Hepatic stellate cell (primary cell): ENCODE measurements around the gene WFS1.

ENCODE experiments used
- DNase-seq: peaks from one replicate; pipeline ENCODE4 v3.0.0; 2011; ENCODE audit warnings: low spot score

Gene WFS1

DNA sequence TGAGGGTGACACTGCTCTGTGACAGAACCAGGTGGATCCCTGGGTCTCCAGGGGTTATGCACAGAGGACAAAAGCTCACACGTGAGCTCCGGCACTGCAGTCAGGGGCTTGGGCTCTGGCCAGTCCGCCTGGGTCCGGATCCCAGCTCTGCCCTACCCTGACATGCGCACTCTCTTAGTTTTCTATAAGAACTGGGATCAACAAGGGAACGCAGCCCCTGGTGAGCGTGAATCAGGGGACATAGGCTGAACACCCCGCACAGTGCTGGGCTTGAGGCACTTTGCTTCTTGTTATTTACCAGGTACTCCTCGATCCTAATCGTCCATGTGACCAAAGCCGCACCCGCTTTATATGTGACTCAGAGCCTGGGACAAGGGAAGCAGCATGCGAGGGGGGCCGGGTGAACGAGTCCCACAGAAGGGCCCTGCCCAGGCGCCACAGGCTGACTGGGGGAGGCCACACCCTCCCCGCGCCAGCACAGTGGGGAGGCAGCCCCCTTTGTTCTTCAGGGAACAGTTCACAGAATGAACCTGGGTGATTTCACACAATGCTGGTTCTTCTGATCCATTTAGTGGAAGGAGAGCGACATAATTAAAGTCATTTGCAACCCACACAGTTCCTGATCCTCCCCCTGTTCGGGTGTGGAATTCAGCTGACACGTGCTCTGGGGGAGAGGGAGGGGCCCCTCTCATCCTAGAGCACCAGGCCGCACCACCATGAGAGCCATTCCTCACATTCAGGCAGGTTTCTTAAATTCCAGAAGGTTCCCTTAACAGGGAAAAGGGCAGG is 55.5 kb downstream of the WFS1 start:
- DNase-seq = no peak

DNA sequence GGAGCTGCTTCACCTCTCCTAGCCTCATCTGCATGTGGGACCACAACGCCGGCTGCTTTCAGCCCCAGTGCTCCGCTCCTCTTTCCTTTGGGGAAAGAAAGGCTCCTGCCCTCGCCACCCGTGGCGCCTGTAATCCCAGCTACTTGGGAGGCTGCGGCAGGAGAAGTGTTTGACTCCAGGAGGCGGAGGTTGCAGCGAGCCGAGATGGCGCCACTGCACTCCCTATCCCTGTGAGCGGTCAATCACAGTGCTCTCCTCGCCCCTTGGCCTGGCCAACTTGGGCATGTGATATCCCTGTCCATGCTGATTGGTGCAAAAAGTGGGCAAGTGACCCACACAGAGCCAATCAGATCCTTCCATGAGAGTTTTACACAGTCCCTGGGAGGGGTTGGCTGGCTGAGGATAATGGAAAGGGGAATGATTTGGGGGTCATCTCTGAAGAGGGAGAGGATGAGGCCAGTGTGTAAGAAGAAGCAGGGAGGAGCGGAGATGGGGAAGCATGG is 56.2 kb downstream of the WFS1 start:
- DNase-seq = no peak

DNA sequence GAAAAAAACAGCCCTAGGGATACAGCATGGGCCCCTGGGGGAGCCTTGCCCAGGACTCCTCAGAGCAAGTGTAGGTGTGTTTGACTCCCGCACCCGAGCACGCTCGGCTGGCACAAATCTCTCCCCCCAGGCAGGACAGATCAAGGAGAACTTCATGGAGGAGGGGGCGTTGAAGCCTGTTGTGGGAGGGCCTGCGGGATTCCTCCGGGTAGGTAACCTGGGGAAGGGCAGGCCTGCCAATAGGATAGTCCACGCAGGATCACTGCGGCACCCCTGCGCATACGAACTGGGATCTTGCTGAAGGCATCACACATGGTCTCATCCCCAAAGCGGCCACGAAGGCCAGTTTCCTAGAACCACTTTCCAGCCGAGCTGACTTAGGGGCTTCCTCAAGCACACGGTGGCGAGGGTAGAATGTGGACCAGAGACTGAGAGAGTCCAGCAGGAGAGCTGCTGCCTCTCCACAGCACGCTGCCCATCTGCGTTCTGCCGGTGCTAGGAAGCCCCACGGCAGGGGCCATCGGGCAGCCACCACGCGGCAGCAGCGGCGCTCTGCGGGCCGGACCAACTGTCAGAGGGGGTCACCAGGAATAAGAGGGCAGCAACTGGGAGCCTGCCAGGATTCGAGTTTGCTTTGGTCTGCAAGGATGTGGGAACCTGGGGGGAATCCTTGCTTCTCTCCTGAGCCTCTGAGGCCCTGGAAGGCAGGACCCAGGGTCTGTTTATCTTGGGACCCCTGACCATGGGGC is 56.8 kb downstream of the WFS1 start:
- no peak for DNase-seq

DNA sequence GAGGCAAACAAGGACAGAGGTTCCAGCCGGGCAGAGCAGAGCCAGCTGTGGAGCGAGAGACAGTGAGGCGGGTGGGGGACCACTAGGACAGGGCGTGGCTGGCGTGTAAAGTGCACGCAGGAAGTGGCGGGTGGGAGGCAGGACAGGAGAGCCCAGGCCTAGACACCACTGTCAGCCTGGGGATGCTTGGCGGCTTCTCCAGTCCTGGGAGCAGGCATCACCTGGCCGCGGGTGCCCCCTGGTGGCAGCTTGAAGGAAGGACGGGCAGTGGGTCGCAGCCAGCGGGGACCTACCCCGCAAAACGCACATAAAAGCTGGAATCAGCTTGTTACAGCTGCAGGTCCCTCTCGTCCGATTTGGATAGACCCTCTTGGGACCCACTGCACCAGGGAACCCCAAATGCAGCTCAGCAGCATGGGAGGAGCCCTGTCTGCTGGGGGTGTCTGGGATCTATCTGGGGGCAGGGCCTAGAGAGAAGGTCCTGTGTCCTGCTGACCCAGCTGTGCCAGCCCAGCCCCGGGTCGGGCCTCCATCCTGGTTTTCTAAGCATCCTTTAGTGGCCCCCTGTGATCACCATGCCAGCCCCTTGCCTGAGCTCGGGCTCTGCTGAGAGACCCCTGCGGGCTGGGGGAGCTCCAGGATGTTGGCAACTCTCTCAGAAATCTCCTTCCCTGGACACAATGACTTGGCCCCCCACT is 57.7 kb downstream of the WFS1 start:
- peak; percentile 91 for DNase-seq

DNA sequence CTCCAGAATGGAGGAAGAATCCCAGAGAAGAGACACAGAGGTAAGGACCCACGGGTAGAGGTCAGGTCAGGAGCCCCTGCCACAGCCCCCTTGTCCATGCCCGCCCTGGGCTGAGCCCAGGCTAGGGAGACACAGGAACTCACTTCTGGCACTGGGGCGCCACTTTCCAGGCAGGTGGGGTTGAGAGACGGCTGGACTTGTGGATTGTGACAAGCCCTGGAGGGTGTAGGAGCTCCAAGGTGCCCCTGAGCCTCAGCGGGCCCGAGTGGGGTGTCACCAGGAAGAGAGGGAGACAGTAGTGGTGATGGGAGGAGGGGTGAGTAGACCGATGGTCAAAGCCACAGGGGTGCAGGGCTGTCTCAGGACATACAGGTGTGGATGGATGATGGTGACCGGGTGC is 58.9 kb downstream of the WFS1 start:
- DNase-seq = no peak

DNA sequence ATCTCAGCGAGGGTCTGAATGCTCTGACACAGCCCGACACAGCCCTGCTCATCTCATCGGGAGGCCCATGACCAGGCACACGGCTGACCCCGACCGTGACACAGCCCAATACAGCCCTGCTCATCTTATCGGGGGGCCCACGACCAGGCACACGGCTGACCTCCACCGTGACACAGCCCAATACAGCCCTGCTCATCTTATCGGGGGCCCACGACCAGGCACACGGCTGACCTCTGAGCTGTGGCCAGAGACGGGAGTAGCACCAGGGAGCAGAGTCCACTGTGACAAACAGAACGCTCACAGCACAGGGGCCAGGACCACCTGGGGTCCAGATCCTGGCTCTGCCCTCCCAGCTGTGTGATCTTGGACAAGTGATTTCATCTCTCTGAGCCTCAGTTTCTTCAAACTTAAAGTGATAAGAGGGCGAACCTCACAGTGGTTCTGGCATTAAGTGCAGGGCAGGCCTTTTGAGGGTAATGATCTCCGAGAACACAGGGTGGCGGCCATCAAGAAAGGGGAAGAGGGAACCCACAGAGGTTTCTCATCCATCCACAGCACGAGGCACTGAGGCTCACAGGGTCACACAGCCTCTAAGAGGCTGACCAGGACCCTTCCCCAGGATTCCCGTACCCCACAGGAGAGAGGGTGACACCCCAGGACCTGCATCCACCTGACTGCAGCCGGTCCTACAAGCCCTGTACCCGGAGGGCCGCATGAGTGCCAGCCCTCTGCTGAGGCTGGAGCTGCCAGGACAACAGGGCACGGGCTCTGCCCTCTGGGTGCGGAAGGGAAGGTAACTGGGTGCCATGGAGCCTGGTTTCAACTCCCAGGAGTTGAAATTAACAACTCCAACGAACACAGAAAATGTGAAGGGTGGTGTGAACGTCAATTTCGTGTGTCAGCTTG is 60.1 kb downstream of the WFS1 start:
- DNase-seq = no peak

DNA sequence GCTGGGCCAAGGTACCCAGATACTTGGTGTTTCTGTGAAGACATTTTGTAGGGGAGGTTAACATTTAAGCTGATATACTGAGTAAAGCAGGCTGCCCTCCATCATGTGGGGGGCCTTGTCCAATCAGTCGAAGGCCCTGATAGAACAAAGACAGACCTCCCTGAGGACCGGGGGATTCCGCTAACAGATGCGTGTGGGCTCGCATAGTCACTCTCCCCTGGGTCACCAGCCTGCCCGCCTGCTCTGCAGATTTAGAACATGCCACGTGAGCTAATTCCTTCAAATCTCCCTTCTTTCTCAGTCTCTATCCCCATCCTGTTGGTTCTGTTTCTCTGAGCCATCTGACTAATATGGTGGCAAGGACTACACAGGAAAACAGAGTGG is 60.7 kb downstream of the WFS1 start:
- DNase-seq = no peak

DNA sequence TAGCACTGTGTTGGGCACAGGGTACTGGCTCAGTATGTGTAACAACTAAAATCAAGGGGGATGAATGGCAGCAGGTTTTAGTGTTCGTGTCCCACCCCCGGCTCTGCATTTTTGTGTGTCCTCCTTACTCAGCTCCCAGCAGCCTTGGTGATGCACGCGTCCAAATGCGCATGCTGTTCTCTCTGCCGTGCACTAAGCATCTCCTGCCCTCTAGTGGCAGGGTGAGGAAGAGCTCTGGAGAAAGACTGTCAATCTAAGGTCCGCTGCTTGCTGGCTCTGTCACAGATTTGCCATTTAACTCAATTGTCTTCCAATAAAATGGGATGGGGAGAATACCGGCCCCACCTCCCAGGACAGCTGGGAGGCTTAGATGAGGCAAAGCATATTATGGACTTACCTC is 61.4 kb downstream of the WFS1 start:
- peak; percentile 41 for DNase-seq

DNA sequence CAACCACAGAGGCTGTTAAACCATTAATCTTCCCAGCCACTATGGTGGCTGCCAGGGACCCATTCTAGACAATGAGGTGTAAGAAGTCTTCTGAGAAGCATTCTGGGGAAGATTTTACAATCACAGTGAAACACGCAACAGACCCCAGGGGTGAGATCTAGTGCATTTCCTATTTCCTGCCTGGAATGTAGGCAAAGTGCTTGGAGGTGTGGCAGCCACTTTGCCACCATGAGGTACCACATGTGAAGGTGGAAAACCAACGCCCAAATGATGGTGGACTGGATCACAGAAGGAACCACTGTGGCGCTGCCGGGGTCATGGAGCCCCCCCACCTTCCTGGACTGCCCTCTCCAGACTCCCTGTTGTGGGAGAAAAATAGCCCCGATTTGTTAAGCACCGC is 61.8 kb downstream of the WFS1 start:
- DNase-seq = no peak

DNA sequence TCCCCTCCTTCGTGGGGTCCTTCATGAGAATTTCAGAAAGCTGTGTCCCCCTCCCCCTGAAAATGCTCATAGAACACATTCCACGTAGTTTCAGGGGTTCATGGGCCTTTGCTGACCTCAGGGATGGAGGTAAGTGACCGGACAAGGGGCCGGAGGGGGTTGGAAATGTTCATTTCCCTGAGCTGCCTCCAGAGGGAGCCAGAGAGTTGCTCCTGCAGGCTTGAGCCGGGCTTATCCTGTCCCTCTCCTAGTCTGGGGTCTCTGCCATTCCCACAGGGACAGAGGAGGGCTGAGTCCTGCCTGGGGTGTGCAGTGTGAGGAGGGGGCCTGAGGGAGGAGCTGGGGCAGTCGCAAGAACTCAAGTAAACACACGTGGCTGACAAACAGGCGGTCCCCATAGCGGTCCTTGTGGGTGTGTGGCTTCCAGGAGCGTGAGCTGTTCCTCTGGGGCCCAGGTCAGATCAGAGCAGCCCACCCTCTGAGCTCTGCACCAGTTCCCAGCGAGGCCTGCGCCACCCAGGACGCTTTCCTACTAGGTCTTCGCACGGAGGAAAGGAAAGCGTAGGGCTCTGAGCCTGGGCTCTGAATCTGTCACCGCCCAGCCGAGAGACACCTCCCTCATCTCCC is 62.5 kb downstream of the WFS1 start:
- DNase-seq = peak; percentile 63

DNA sequence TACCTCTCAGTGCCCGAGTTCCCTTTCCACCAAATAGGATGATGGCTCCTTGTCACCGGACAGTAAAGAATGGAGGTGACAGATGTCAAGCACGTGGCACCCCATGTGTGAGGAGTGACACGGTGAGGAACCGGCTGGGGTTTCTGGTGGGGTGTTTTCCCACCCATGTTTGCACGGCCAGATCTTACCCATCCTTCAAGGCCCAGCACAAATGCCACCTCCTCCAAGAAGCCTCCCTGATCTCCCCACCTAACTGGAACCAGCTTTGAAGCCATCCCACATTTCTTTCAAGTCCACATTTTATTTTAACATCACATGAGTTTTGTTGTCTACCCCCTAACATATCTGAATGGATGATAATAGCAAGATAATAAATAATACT is 63.0 kb downstream of the WFS1 start:
- no peak for DNase-seq

DNA sequence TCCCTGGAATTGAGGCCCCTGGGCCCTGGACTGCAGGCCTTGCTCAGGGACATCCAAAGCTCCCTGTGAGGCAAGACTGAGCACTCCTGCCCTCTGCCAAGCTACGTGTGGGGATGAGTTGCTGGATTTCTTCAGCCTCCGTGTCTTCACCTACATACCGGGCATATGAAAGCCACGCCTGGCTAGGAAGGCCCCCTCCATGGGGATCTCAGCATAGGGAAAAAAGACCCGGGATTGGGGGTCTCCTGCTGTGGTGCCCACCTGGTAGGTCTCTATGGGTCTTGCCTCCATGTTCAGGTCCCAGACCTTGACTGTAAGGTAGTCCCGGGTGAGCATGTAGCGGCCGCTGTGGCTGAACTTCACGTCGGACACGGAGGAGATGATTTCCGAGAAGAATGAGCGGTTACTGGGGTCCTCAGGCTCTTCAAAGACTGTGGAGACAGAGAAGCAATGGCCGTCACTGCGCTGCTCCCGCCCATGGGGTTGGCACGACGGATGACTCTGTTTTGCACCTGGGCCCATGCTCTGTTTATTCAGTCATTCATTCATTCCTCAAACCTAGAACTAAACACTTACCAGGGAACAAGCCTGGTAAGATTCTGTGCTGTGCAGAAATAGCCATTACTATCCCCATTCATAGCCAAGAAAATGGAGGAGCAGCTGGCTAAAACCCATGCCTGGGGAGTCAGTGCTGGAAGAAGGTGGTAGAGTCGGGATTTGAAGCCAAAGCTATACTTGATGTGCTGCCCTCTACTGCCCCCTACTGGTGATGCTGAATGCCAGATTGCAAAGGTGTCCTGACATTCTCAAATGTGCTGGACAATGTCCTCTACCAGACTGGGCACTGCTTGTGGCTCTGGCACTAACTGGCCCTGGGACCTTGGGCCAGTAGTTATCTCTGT is 63.9 kb downstream of the WFS1 start:
- no peak for DNase-seq

DNA sequence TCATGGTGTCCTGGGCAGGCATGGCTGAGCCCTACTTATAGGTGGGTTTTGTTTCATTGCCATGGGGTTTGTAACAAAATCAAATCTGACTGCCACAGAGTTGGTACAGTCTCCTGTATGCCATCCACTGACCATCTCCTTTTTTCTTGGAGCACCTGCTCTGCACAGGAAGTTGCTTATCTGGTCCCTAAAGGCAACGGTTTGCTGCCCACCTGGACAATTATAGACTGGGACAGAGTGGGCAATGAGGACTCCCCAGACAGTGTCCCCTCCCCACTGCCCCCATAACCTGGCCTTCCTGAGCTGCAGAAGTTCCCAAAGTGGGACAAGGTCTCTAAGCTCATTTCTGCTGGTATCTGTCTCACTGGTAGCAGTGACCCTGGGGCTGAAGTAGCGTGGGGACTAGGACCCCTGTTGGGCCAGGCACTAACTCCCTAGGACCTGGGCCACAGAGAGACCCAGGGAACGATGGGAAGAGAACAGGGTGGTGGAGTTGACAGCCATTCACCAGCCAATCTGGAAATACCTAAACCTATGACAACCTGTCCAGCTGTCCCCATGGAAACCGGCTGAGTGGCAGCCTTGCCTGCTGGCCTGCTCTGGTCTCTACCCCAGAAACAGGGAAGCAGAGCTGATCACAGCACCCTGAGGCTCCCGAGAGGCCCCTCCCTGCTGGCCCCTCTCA is 64.7 kb downstream of the WFS1 start:
- DNase-seq = no peak

DNA sequence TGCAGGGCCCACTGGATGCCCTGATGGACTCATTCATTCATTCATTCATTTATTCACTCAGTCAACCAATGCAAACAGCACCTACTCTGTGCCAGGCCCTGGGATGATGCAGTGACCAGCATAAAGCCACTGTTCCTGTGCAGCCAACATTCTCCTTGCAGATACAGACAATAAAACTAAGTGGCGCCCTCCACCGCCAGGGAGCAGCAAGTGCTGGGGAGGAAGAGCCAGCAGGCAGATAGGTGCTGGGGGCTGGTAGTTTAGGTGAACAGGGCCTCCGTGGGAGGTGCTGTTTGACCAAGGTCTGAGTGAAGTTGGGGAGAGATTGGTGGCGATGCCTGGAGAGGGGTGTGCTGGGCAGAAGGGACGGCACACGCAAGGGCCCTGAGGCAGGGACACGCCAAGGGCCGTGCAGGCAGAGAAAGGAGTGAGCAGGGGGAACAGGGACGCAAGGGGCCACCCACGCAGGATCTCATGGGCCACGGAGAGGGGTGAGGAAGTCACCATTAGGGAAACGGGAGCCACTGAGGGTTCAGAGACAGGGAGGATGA is 65.5 kb downstream of the WFS1 start:
- DNase-seq = no peak

DNA sequence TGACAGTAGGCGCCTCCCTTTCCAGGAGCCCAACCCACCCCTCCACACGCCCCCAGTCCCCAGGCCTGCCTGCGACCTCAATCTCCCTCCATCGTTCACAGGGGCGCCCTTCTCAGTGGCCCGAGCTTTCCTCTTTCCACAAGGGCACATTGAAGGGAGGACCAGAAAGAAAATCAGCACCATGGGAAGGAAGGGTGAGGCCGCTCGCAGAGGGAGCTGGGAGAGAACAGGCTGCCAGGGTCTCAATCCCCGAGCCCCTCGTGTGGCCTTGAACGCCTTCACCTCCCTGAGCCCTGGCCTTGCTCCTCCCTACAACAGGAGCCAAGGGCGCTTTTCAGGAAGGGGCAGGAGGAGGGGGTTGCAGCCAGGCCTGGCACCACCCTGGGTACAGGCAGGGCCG is 66.5 kb downstream of the WFS1 start:
- no peak for DNase-seq

DNA sequence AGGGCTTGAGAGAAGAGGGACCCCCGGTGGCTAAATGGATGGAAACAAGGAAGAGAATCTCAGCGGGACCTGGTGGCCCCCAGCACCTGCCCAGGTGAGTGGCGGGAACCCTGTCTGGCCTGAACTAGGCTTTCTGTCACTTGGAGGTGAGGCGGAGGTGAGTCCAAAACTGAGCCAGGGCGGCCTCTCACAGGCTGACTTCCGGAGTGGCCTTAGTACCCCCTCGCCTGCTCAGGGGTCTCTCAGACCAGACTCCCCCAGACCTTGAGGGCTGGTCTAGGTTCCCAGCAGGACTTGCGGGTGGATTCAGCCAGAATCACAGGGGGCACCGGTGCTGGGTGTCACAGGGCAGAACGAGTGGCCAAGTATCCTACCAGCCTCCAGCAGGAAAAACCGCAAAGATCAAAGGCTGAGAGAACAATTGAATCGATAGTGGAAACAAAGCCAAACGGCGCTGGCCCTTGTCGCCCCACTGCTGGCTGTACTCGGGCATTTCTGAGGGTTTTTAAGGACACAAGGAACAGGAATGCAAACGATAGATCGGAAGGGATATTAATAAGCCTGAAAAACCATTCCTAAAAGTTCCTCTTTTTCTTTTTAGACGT is 67.8 kb downstream of the WFS1 start:
- DNase-seq = no peak

DNA sequence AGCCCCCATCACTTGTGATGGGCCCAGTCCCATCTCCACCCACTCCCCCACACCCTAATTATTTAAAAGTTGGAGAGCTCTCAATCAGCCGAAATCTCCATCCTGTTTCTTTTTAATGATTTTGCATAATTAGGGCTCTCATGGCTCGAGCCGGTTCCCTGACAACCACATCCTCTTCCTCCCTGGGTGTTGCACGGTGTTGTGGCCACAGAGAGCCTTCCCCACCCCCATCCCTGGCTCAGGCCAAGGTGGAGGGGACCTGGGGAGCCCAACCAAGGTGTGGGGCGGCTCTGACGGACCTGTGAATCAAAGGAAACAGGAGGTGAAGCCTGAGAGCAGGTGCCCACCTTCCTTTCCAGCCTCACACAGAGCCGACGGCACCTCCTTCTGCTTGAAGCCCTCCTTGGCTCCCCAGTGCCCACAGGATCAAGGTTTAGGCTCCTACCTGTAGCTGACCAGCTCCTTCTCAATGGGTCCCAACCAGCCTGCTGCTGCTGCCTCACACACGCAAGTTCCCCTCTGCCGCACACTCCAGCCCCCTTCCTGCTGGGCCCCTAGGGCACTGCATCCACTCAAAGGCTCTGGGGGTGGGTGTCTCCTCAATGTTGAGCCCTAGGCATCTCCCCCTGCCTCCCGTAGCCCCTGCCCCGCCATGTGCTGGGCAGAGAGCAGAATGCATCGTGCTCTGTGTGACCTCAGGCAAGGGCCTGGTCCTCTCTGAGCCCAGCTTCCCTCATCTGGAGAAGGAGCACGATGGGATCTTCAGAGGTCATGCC is 68.7 kb downstream of the WFS1 start:
- DNase-seq = no peak
